HEK293 (cell line): ENCODE results near the gene MTMR1.

Source experiments
- YY1 ChIP-seq: fragments of 450-650 bp; formaldehyde crosslinking; IDR thresholded peaks from 2 replicates; pipeline ENCODE4 v1.5.1; 2018; ENCODE audit warnings: missing biosample characterization, missing genetic modification characterization
- ZFP37 ChIP-seq: fragments of 450-650 bp; formaldehyde crosslinking; IDR thresholded peaks from 2 replicates; pipeline ENCODE4 v1.5.1; 2016; ENCODE audit warnings: missing biosample characterization, missing genetic modification characterization
- TF ChIP-seq, protein P1 (sequence below): fragments of 450-650 bp; formaldehyde crosslinking; IDR thresholded peaks from 2 replicates; pipeline ENCODE4 v1.5.1; 2016; ENCODE audit warnings: missing biosample characterization, missing genetic modification characterization

DNA sequence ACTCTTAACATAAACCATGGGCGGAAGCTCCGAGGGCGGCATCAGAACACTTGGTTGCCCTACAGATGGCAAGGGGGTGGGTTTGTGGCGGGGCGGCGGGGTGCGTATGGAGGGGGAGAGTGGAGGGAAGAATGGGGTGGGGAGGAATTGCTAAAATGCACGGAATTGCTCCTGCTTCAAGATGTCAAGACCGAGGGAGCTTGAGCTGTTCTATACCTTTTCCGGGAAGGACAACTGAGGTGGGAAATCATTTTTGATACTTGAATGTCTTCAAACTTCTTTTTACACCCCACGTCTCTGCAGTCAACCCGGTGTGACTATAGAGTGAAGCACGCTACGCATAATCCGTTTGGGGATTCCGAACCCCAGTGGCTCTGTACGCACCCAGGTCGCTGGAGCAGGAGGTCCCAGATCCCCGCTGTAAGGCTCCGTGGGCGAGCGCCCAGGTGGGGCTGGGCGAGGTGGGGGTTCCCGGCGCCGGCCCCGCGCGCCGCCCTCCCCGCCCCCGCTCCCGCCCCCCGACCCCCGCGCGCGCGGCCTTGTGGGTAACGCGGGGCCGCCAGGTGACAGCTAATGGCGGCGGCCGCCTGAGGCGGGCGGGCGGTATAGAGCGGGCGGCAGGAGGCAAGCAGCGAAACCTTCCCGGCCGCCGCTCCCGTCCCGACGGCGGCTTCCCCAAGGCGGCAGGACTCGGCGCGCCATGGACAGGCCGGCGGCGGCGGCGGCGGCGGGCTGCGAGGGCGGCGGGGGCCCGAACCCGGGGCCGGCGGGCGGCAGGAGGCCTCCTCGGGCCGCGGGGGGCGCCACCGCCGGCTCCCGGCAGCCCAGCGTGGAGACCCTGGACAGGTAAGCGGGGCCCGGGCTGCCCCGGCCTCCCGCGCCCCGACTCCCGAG is at the start of gene MTMR1:
- TF ChIP-seq ZFP37 (tag by site-specific recombination), result no peak
- TF ChIP-seq, protein P1, sequence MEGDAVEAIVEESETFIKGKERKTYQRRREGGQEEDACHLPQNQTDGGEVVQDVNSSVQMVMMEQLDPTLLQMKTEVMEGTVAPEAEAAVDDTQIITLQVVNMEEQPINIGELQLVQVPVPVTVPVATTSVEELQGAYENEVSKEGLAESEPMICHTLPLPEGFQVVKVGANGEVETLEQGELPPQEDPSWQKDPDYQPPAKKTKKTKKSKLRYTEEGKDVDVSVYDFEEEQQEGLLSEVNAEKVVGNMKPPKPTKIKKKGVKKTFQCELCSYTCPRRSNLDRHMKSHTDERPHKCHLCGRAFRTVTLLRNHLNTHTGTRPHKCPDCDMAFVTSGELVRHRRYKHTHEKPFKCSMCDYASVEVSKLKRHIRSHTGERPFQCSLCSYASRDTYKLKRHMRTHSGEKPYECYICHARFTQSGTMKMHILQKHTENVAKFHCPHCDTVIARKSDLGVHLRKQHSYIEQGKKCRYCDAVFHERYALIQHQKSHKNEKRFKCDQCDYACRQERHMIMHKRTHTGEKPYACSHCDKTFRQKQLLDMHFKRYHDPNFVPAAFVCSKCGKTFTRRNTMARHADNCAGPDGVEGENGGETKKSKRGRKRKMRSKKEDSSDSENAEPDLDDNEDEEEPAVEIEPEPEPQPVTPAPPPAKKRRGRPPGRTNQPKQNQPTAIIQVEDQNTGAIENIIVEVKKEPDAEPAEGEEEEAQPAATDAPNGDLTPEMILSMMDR (tag by site-specific recombination), result no peak
- no peak for TF ChIP-seq YY1 (tag by site-specific recombination)
